Ramos (cell line): ENCODE results near the gene SPIRE1.
"Not testable (repeated sequence)": the region's sequence is repeated elsewhere in the genome, so short reads cannot be mapped to it uniquely, and the experiment has no call there.

Source experiments
- in situ Hi-C: fragments of 300-500 bp; cut with MboI; formaldehyde crosslinking; loops from one replicate; pipeline ENCODE4 v1.14.3; 2022; ENCODE audit warnings: low sequenced_read_pairs; ENCODE audit not compliant: unreplicated experiment

Gene SPIRE1

DNA sequence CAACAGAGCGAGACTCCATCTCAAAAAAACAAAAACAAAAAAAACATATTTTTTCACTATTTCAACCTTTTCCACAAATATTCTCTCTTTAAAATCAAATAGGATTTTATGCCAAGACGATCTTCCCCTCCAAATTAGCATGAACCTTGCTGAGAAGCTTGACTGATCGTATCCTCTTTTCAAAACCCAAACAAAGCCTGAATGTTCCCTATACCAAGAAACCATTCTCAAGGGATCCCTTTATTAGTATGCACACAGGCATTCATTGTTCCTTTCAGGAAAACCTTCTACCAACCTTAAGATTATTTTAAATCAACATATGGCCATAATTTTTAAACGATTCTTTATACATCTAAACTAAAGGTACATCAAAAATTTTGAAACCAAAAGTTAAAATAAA is 6.3 kb downstream of the SPIRE1 start:
- in situ Hi-C loops = loop anchor here (5.0 kb wide), 1 partner anchor 49 kb away; no protein-coding TSS in a partner anchor

GRCh38 chr18:12647773-12648172 is 10.1 kb downstream of the SPIRE1 start:
- in situ Hi-C loops = no loop called here

- in situ Hi-C loops = no loop called here
Observed at GRCh38 chr18:12645751-12646203, 12.1 kb downstream of the SPIRE1 start.

DNA sequence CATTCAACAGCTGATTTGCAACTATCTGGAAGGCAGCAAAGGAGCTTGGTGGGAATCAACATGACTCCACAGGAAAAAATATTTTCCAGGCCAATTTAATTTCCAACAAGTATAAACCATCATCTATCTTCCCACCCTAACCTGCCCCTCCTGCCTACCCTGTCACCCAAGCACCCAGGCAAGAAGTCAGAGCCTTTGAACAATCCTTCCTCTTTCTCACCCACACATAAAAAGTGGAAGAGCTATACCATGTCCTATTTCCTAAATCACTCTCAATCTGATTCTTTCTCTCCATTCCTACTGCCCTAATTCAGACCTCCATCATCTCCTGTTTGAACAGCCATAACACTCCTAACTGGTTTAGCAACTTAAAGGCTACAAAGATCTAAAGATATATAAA is 12.7 kb downstream of the SPIRE1 start:
- in situ Hi-C loops = no loop called here

- in situ Hi-C loops = not testable (repeated sequence)
Observed at GRCh38 chr18:12643756-12644155, 14.2 kb downstream of the SPIRE1 start.

DNA sequence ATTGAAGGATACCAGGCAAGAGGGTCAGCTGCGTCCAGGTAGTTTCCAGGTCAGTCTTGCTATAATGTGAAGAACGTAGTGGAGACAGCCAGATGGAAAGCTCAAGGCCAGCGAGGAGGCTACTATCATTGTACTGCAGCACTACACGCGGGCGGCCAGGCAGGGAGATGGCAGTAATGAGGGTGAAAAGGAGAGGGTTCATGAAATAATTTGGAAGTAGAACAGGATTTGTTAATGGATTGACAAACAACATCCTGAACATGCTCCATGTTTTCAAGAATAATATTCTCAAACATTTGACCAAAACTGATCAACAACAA is 17.1 kb downstream of the SPIRE1 start:
- in situ Hi-C loops = no loop called here

GRCh38 chr18:12639990-12640880 is 17.7 kb downstream of the SPIRE1 start:
- in situ Hi-C loops = no loop called here

DNA sequence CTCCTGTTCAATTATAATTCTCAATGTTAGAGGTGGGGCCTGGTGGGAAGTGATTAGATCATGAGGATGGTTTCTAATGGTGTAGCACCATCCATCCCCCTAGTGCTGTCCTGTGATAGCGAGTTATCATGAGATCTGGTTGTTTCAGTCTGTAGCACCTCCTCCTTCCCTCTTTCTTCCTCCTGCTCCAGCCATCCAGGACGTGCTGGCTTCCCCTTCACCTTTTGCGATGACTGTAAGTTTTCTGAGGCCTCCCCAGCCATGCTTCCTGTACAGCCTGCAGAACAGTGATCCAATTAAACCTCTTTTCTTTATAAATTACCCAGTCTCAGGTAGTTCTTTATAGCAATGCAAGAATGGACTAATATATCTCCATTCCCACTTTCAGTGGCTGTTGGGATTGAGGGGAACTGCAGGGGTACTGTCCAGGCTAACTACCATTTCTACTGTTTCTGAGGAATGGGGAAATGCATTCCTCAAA is 19.2 kb downstream of the SPIRE1 start:
- in situ Hi-C loops = no loop called here

DNA sequence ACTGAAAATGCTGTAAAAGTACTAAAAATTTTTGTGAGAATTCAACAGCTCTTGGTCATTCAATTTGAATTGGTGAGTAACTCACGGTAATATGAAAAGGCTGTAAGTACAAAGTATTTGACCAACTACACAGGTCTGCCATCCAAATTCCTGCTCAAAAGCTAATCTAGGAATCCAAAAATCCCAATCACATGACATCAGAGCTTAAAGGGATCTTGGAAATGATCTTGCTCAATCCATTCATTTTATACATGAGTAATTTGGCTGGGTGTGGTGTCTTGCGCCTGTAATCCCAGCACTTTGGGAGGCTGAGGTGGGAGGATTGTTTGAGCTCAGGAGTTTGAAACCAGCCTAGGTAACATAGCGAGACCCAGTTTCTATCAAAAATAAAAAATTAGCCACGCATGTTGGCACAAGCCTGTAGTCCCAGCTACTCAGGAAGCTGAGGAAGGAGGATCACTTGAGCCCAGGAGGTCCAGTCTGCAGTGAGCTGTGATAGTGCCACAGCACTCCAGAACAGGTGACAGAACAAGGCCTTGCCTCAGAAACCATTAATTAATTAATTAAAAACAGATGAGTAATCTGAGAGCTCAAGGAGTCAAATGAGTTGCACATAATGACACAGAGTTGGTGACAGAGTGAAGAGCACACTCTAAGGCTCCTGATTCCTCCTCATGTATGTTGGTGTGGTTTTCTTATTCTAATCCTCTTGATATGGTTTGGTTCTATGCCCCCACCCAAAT is 19.8 kb downstream of the SPIRE1 start:
- in situ Hi-C loops = no loop called here

- in situ Hi-C loops = no loop called here
Observed at GRCh38 chr18:12637393-12637792, 20.5 kb downstream of the SPIRE1 start.

DNA sequence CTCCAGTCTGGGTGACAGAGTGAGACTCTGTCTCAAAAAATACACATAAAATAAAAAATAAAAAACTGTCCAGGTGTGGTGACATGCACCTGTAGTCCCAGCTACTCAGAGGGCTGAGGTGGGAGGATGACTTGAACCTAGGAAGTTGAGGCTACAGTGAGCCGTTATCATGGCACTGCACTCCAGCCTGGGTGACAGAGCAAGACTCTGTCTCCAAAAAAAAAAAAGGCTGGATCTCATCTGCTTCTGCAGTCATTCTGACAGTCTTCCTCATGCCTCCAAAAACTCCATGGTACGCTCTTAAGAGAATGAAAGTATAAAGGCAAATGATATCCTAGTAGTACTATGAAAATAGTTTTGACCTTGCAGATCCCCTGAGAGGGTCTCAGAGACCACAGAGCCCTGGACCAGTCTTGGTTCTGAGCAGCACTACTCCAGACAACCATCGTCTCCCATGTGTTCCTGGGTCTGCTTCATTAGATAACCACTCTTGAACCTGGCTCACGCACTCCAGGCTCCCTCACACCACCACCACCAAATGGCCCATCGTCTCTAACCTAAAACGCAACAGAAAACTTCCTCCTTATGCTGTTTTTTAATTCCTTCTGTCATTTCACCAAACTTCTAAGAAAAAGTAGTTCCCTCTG is 26.0 kb downstream of the SPIRE1 start:
- in situ Hi-C loops = no loop called here

DNA sequence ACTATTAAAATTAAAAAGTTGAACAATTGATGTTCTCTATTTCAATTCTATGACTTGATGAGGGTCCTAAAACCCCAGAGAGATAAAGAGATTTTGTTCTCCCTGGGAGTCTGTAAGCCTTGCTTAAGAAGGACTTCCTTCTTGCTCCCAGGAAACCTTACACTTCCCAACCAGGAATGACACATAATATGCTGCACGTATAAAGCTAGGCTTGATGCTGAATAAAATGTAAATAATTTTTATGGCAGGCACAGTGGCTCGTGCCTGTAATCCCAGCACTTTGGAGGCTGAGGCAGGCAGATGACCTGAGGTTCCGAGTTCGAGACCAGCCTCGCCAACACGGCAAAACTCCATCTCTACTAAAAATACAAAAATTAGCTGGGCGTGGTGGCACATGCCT is 27.8 kb downstream of the SPIRE1 start:
- in situ Hi-C loops = no loop called here

DNA sequence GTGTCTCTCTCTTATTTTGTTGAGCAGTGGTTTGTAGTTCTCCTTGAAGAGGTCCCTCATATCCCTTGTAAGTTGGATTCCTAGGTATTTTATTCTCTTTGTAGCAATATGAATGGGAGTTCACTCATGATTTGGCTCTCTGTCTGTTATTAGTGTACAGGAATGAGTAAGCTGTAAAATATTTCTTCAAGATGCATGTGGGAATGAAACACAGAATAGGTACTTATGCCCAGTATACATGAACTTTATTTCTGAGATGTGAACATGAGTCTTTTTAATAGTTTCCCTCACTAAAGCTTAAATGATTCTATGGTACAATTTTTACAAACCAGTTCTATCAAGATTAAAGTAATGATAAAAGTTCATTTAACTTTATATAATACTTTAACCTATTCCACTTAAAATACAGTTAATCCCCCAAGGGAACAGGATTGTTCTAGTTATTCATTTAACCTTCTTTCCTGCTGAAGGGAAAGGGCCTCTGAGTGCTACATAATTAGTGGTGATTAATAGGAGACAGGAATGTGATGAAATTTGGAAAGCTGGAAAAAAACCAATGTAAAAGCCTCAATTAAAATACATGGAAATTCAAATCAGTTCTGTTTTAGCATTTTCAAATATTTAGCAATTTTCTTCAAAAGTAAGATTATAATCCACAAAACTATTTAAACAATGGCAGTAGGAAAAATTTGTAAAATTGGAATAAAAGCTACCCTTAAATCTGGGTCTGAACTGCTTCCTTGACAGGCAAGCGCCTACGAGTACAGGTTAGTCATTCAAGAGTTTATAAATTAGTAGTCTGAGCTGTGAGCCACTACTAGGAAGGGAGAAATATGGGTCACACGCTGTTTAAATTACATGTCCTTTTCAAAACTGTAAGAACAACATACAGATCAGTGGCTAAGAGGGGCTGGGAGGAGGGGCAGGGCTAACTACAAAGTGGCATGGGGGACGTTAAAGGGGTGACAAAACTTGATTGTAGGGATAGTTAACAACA is 28.9 kb downstream of the SPIRE1 start:
- in situ Hi-C loops = no loop called here

DNA sequence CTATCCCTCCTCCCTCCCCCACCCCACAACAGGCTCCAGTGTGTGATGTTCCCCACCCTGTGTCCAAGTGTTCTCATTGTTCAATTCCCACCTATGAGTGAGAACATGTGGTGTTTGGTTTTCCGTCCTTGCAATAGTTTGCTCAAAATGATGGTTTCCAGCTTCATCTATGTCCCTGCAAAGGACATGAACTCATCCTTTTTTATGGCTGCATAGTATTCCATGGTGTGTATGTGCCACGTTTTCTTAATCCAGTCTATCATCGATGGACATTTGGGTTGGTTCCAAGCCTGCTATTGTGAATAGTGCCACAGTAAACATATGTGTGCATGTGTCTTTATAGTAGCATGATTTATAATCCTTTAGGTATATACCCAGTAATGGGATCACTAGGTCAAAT is 30.7 kb downstream of the SPIRE1 start:
- in situ Hi-C loops = not testable (repeated sequence)

- in situ Hi-C loops = no loop called here
Observed at GRCh38 chr18:12625241-12625640, 32.7 kb downstream of the SPIRE1 start.

- in situ Hi-C loops = no loop called here
Observed at GRCh38 chr18:12621742-12622306, 36.1 kb downstream of the SPIRE1 start.

- in situ Hi-C loops = no loop called here
Observed at GRCh38 chr18:12615748-12616147, 42.2 kb downstream of the SPIRE1 start.

DNA sequence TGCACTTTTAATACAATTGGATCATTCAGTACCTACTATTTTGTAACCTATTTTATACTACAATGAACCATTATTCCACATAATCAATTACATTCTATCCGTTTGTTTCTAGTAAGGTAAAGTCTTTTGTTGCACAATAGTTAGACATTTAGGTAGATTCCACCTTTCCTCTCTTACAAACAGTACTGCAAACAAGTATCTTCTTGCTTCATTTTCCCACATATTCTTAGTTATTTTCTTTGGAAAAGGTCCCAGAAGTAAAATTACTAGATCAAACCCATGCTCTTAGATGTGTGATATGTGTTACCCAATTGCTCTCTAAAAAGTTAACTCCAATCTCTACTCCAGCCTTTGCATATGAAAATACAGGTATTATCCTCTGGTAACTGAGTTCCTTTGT is 49.6 kb downstream of the SPIRE1 start:
- in situ Hi-C loops = no loop called here

DNA sequence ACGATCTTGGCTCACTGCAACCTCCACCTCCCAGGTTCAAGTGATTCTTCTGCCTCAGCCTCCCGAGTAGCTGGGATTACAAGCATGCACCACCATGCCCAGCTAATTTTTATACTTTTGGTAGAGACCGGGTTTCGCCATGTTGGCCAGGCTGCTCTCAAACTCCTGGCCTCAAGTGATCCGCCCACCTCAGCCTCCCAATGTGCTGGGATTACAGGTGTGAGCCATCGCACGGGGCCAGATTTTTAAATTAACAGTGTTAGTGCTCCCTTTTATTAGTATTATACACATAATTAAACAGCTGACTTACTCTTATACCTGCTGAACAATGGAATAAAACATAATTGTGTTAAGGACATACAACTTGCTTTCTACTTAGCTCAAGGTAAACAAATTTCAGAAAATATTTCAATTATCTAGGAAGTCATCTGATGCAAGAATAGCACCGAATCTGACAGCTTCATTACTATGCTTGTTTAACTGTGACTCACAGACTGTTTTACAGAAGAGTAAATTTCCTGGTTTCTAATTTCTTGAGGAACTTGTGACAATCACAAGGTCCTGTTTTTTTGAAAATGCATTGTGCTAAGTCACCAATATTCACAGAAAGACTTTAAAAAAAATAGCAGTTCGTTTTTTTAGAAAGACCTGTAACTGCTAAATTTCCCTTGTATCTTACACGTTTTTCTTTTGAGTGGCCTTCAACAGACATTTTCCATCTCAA is 51.2 kb downstream of the SPIRE1 start:
- in situ Hi-C loops = no loop called here
